ENCODE data around the gene CDYL2. TPM values are rescaled to one million over a fixed set of nuclear protein-coding genes. Genes with fewer than 3 reads are reported as not detected.
"Not testable (repeated sequence)": the region's sequence is repeated elsewhere in the genome, so short reads cannot be mapped to it uniquely, and the experiment has no call there.

The CDYL2 gene
- total RNA-seq, 2 experiments from 2014 or later: 0.98 to 2.5 TPM

DNA sequence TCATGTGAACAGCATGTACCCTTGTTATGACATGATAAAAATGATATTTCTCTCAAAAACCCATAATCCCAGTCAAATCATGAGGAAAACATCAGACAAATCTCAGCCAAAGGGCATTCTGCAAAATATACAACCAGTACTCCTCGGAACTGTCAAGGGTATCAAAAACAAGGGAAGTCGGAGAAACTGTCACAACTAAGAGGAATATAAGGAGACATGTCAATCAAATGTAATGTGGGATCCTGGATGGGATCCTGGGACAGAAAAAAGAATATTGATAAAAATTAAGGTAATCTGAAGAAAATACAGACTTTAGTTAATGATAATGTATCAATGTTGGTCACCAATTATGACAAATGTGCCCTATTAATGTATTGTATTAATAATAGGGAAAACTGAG is 15.6 kb upstream of the CDYL2 start:
- Histone ChIP-seq H3K9me2 (ENCODE audit: insufficient read depth, low read length) (no peaks in the 10 kb centered on the region), H3K4me2 (ENCODE audit: low read length) (no peak overlapping the region), H3K79me2 (ENCODE audit: insufficient read depth, low read depth, low read length) (no peaks in the 10 kb centered on the region), H3K4me3 (ENCODE audit: low read depth, low read length, poor library complexity, severe bottlenecking) (no peak overlapping the region), H3K4me1 (ENCODE audit: insufficient read depth, low read length, poor library complexity, severe bottlenecking) (no peaks in the 10 kb centered on the region), H3K36me3 (ENCODE audit: insufficient read depth, low read length) (no peaks in the 10 kb centered on the region), H2AFZ (ENCODE audit: low read length) (no peak overlapping the region), H3K9me3 (ENCODE audit: low read length) (no peaks in the 10 kb centered on the region), H4K20me1 (ENCODE audit: insufficient read depth, low read length) (no peaks in the 10 kb centered on the region), H3K27ac (ENCODE audit: low read depth, low read length, poor library complexity, severe bottlenecking) (no peak overlapping the region)
- intact Hi-C loops (cut with micrococcal nuclease; ENCODE audit: unreplicated experiment): loop anchor here (5.0 kb wide), 1 partner anchor 278 kb away; the partner anchor contains the start of gene DYNLRB2
- TF ChIP-seq EZH2phosphoT487 (IDR thresholded peaks at IDR 0.05; ENCODE audit: borderline replicate concordance, low read depth, low read length): no peak
- TF ChIP-seq, protein P1, sequence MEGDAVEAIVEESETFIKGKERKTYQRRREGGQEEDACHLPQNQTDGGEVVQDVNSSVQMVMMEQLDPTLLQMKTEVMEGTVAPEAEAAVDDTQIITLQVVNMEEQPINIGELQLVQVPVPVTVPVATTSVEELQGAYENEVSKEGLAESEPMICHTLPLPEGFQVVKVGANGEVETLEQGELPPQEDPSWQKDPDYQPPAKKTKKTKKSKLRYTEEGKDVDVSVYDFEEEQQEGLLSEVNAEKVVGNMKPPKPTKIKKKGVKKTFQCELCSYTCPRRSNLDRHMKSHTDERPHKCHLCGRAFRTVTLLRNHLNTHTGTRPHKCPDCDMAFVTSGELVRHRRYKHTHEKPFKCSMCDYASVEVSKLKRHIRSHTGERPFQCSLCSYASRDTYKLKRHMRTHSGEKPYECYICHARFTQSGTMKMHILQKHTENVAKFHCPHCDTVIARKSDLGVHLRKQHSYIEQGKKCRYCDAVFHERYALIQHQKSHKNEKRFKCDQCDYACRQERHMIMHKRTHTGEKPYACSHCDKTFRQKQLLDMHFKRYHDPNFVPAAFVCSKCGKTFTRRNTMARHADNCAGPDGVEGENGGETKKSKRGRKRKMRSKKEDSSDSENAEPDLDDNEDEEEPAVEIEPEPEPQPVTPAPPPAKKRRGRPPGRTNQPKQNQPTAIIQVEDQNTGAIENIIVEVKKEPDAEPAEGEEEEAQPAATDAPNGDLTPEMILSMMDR (conservative IDR thresholded peaks at IDR 0.05; ENCODE audit: low read length): no peak
- BruUV-seq (replicated peaks): no TSS peak
- no peak for DNase-seq (ENCODE audit: low spot score)
- ChIA-PET POLR2A (interaction anchor here (0.7 kb wide), 1 partner anchor 55 kb away, joined by 3 read pairs; no protein-coding TSS in a partner anchor), CTCF (ENCODE audit: unreplicated experiment) (no interaction called here)

DNA sequence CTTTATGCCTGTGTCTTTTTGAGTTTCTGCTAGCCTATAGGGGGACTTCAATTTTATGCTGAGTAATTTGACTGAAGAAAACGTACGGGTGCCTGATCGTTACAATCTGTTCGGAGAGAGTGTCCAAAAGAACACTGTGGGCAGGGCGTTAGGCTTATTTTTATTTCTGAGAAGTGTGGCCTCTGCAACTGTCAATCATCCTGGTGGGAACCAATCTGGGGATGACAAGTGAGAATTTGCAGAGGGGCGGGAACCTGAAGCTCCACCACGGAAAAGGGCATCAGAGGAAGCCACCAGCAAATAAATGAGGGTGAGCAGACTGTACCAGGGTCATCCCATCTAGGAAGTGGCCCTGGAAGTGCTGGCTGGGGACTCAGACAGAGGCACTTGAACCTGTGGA is 12.0 kb upstream of the CDYL2 start:
- intact Hi-C loops (cut with micrococcal nuclease; ENCODE audit: unreplicated experiment): no loop called here
- DNase-seq (ENCODE audit: low spot score): no peak
- Histone ChIP-seq H3K36me3 (ENCODE audit: insufficient read depth, low read length) (no peaks in the 10 kb centered on the region), H4K20me1 (ENCODE audit: insufficient read depth, low read length) (no peaks in the 10 kb centered on the region), H3K4me2 (ENCODE audit: low read length) (no peak overlapping the region), H3K9me2 (ENCODE audit: insufficient read depth, low read length) (no peaks in the 10 kb centered on the region), H3K79me2 (ENCODE audit: insufficient read depth, low read depth, low read length) (no peaks in the 10 kb centered on the region), H3K27ac (ENCODE audit: low read depth, low read length, poor library complexity, severe bottlenecking) (no peak overlapping the region), H2AFZ (ENCODE audit: low read length) (no peak overlapping the region), H3K4me3 (ENCODE audit: low read depth, low read length, poor library complexity, severe bottlenecking) (no peak overlapping the region), H3K9me3 (ENCODE audit: low read length) (no peaks in the 10 kb centered on the region), H3K4me1 (ENCODE audit: insufficient read depth, low read length, poor library complexity, severe bottlenecking) (no peaks in the 10 kb centered on the region)
- no TSS peak for BruUV-seq (replicated peaks)
- POLR2A ChIA-PET: no interaction called here
- TF ChIP-seq, protein P1 (conservative IDR thresholded peaks at IDR 0.05; ENCODE audit: low read length): no peak
- no peak for TF ChIP-seq EZH2phosphoT487 (IDR thresholded peaks at IDR 0.05; ENCODE audit: borderline replicate concordance, low read depth, low read length)
- CTCF ChIA-PET (ENCODE audit: unreplicated experiment): no interaction called here

- POLR2A ChIA-PET: interaction anchor here (0.7 kb wide), 1 partner anchor 987 kb away, joined by 3 read pairs; no protein-coding TSS in a partner anchor
- H3K9me3 ChIP-seq (ENCODE audit: low read length): not testable (repeated sequence)
Measured at GRCh38 chr16:80815278-80815677, 10.9 kb upstream of the CDYL2 start.

More at GRCh38 chr16:80815278-80815677, 10.9 kb upstream of the CDYL2 start:
- H3K79me2 ChIP-seq (ENCODE audit: insufficient read depth, low read depth, low read length); H3K27ac ChIP-seq (ENCODE audit: low read depth, low read length, poor library complexity, severe bottlenecking); intact Hi-C loops (cut with micrococcal nuclease; ENCODE audit: unreplicated experiment); BruUV-seq (replicated peaks); H3K4me2 ChIP-seq (ENCODE audit: low read length); H3K4me1 ChIP-seq (ENCODE audit: insufficient read depth, low read length, poor library complexity, severe bottlenecking); H2AFZ ChIP-seq (ENCODE audit: low read length); DNase-seq (ENCODE audit: low spot score); H3K4me3 ChIP-seq (ENCODE audit: low read depth, low read length, poor library complexity, severe bottlenecking); CTCF ChIA-PET (ENCODE audit: unreplicated experiment); H4K20me1 ChIP-seq (ENCODE audit: insufficient read depth, low read length); H3K9me2 ChIP-seq (ENCODE audit: insufficient read depth, low read length); H3K36me3 ChIP-seq (ENCODE audit: insufficient read depth, low read length): not testable (repeated sequence)
